ENCODE data around the gene TYK2. TPM values are rescaled to one million over a fixed set of nuclear protein-coding genes. Genes with fewer than 3 reads are reported as not detected.

Gene TYK2
- total and polyA plus RNA-seq, 9 of the 15 experiments (the other 6 are each of a cell fraction or from before 2014, with no cell fraction given): 15.0 to 182 (median 85.9) TPM

- TF ChIP-seq TBL1XR1 (IDR thresholded peaks at IDR 0.05; ENCODE audit: low read length in 2 of 2) (0 out of 4 replicates have a peak, but pooled peaks of 1 of the 2 experiments have one; percentile 19), BCOR (IDR thresholded peaks at IDR 0.05) (peak; percentile 86; the same call in 1 of the 2 replicates), ATF3 (IDR thresholded peaks at IDR 0.05) (peak; percentile 63), ATF3 (CRISPR knock-in tag; conservative IDR thresholded peaks at IDR 0.05) (no peak), ZNF311 (CRISPR knock-in tag; IDR thresholded peaks at IDR 0.05) (0 out of 2 replicates have a peak, but pooled peaks have one; percentile 36), ZSCAN29 (IDR thresholded peaks at IDR 0.05) (peak; percentile 88), RBM25 (IDR thresholded peaks at IDR 0.05; ENCODE audit: low read depth, low read length, severe bottlenecking) (peak; percentile 98), NCOA4 (IDR thresholded peaks at IDR 0.05; ENCODE audit: partially characterized antibody) (peak; percentile 25), ZBTB7A (IDR thresholded peaks at IDR 0.05; ENCODE audit: borderline replicate concordance, control insufficient read depth, low read depth, low read length) (peak; percentile 72; the same call in 1 of the 2 replicates), EGR1 (conservative IDR thresholded peaks at IDR 0.05) (peak; percentile 79), PRDM10 (IDR thresholded peaks at IDR 0.05; ENCODE audit: partially characterized antibody) (peak; percentile 24), BRD9 (IDR thresholded peaks at IDR 0.05; ENCODE audit: low read depth, partially characterized antibody) (no peak), PHF21A (IDR thresholded peaks at IDR 0.05; ENCODE audit: borderline replicate concordance, low read depth) (peak; percentile 94), NR2C1 (IDR thresholded peaks at IDR 0.05) (peak; percentile 99), NR2C1 (tag; IDR thresholded peaks at IDR 0.05) (peak; percentile 99), CTCFL (IDR thresholded peaks at IDR 0.05; ENCODE audit: borderline replicate concordance, insufficient read depth, low read depth, low read length, poor library complexity, severe bottlenecking) (no peak), DACH1 (IDR thresholded peaks at IDR 0.05; ENCODE audit: partially characterized antibody) (peak; percentile 20)
Observed at GRCh38 chr19:10305139-10305806, 75.1 kb downstream of the TYK2 start (continued).

Data from K562 (cell line).